ENCODE data around the gene CLEC3B. TPM values are rescaled to one million over a fixed set of nuclear protein-coding genes. Genes with fewer than 3 reads are reported as not detected.
A peak's percentile ranks its signal among the peaks of the same experiment; 100 is the strongest.
"Not testable (repeated sequence)": the region's sequence is repeated elsewhere in the genome, so short reads cannot be mapped to it uniquely, and the experiment has no call there.

CLEC3B gene
- total RNA-seq, 1 donor from 2014 or later: 0.75 TPM

DNA sequence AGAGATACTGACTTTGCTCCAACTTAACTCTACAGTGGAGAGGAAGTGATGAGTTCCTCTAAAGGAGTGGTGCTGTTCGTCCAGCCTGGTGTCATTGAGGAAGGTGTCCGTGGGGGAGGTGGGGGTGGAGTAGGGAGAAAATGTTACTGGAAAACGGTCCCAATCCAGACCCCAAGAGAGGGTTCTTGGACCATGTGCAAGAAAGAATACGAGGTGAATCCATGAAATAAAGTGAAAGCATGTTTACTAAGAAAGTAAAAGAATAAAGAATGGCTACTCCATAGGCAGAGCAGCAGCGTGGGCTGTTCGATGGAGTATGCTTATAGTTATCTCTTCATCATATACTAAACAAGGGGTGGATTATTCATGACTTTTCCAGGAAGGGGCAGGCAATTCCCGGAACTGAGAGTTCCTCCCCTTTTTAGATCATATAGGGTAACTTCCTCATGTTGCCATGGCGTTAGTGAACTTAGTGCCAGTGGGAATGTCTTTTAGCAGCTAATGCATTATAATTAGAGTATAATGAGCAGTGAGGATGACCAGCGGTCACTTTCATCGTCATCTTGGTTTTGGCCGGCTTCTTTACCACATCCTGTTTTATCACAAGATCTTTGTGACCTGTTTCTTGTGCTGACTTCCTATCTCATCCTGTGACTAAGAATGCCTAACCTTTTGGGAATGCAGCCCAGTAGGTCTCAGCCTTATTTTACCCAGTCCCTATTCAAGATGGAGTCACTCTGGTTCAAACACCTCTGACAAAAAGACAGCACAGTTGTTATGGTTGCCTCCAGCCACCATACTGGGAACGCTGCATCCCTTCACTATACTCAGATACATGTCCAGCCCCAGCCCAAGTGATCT is 38.6 kb downstream of the CLEC3B start:
- peak; percentile 42 for DNase-seq (ENCODE audit: low read depth)

DNA sequence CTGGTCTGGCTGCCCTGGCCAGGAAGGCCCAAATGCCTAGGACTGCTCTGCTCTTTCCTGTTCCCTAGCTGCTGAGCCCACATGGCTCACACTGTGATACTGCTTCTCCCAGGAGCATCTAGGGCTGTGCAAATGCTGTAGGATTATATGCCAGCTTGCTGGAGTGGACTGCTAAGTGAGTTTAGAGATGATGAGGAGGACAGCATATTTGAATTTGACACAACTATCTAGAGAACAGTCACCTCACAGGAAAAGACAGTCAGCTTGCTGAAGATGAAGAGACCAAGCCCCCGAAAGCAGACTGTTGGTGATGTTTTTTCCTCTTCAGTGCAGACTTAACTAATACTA is 39.2 kb downstream of the CLEC3B start:
- no peak for DNase-seq (ENCODE audit: low read depth)

DNA sequence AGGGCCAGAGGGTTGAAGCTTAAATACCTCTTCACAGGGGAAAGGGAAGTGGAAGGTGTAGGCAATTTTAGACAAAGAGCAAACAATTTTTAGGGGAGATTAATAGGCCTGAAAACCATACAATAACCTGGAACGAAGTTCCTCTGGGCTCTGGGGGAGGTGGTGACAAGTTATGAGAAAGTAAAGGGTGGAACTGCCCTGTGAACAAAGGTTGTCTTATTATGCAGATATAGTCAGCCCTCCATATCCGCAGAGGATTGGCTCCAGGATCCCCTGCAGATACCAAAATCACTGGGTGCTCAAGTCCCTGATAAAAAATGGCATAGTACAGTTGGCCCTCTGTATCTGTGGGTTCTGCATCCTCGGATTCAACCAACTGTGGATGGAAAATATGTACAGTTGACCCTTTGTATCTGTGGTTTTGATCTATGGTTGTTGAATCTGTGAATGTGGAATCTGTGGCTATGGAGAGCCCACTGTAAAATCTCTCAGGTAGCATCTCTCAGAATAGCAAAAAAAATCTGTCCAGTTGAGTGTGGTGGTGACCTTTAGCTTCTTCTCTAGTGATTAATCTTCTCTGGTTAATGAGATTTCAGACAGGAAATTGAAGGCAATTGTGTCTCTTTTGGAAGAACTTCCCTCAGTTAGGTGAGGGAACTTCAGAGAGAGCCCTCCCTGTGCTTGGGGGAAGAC is 40.2 kb downstream of the CLEC3B start:
- peak; percentile 32 for DNase-seq (ENCODE audit: low read depth)

DNA sequence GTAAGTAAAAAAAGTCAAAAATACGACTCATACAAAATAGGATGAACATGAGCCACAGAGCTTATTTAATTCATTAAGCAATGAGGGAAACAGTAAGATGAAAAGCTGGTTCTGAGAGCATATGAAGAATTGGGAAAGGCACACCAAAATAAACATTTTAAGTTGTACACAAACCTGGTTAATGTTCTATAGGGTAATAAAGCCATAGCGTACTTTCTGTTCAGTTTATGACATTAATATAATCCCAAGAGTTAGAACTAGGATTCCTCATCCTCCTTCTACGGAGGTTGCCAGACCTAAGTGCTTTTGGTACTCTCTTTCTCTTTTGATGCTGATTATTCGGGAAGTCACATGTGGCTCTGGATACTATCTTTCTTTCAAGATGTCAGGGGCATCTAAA is 41.4 kb downstream of the CLEC3B start:
- DNase-seq (ENCODE audit: low read depth): no peak

DNA sequence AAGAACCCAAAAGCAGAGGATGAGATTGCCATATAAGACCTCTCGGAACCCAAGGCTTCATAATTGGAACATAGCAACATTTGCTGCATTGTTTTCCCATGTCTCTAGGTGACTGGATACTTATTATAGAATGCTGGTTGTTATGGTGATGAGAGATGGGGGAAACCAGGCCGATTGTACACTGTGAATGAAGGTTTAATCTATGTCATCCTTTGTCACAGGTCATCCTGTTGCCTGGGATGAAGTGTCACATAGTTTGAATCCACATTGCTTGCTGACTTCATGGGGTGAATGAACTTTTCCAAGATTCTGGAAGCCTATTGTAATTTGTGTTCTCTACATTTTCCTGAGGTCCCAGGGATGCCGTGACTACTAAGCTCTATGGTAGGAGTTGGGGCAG is 41.8 kb downstream of the CLEC3B start:
- no peak for DNase-seq (ENCODE audit: low read depth)

DNA sequence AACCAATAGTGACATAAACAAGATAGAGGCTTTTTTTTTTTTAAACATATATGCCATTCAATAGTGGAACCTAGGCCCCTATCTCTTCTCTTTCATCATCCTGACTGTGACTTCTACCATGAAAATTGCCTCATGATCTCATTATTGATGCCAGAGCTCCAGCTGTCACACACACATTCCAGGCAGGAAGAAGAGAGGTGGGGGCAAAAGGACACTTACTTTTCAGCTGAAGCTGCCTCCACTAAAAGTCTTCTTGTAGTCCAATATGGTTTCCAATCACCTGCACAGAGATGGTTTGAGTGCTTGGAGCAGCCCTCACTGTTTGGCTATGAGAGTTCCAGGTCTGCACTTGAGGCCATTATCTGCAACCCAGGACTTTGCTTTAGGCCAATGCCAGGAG is 45.0 kb downstream of the CLEC3B start:
- DNase-seq (ENCODE audit: low read depth): no peak

DNA sequence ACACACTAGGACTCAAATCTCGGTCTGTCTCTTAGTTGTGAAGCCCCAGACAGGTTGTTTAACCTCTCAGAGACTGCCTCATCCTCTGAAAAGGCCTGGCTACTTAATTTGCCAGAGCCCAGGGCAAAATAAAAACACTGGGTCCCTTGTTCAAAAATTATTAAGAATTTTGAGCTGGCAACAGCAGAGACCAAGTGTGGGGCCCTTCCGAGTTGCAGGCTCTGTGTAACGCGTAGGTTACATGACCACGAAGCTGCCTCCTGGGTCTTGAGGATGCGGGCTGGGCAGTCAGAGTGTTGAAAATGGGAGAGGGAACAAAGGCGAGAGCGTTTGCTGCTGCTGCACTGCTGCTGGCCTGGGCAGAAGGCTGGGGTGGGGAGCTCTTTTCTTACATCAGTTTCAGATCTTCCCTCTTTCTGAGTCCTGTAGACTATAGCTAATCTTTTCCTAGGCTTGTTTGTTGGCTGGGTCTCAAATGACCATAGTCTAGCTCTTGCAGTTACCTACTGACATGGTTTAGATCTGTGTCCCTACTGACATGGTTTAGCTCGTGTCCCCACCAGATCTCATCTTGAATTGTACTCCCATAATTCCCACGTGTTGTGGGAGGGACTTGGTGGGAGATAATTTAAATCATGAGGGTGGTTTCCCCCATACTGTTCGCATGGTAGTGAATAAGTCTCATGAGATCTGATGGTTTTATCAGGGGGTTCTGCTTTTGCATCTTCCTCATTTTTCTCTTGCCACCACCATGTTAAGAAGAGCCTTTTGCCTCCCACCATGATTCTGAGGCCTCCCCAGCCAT is 49.9 kb downstream of the CLEC3B start:
- DNase-seq (ENCODE audit: low read depth): no peak

DNA sequence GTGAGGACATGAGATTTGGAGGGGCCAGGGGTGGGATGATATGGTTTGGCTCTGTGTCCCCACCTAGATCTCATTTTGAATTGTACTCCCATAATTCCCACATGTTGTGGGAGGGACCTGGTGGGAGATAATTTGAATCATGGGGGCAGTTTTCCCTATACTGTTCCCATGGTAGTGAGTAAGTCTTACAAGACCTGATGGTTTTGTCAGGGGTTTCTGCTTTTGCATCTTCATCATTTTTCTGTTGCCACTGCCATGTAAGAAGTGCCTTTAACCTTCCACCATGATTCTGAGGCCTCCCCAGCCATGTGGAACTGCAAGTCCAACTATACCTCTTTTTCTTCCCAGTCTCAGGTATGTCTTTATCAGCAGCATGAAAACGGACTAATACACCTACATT is 52.2 kb downstream of the CLEC3B start:
- not testable (repeated sequence) for DNase-seq (ENCODE audit: low read depth)

DNA sequence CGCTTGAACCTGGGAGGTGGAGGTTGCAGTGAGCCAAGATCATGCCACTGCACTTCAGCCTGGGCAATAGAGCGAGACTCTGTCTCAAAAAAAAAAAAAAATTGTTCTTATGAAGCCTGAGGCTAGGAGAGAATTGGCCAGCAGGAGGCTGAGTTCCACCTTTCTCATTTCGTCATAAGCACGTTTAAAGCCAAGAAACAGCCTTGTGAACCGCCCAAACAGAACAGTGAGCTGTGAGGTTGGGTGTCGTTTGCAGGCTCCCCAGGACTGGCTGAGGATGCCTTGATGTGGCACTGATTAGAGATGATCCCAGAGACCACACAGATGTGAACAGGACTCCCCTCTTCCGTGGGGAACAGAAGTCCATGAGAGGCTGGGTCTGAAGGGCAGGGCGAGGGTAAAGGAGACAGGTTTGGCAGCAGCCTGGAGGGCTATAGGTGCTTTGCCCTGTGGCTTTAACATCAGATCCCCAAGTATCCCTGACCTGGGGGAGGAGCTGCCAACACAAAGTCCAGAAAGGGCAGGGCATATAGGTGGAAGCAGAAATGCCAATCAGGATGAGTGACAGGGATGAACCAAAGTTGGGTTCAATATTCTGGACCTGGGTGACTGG is 52.9 kb downstream of the CLEC3B start:
- no peak for DNase-seq (ENCODE audit: low read depth)

DNA sequence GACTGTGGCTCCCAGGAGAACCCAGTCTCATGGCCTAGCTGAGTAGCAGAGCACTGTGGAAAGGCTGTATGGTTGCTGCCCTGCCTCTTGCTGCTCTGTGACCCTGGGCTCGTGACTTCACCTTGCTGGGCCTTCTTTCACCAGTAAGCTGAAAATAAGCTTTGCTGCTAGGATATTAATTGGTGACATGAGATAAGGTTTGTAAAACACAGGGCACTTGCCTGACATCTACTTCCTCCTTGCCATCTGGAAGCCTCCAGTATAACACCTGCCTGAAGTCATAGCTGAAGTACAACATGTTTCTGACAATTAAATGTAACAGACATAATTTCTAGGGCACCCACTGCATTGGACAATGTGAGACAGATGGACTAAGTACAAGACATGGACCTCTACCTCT is 53.6 kb downstream of the CLEC3B start:
- DNase-seq (ENCODE audit: low read depth): no peak

DNA sequence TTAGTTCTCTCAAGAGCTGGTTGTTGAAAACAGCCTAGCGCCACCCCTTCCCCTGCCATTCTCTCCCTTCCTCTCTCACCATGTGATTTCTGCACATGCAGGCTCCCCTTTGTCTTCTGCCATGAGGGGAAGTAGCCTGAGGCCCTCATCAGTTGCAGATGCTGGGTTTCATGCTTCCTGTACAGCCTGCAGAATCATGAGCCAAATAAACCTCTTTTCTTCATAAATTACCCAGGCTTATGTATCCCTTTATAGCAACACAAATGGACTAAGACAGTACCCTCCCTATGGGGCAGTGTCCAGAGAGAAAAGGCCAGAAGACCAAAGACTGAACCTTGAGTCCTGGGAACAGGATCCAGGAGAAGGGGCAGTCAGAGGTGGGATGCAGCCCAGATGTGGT is 54.7 kb downstream of the CLEC3B start:
- no peak for DNase-seq (ENCODE audit: low read depth)

DNA sequence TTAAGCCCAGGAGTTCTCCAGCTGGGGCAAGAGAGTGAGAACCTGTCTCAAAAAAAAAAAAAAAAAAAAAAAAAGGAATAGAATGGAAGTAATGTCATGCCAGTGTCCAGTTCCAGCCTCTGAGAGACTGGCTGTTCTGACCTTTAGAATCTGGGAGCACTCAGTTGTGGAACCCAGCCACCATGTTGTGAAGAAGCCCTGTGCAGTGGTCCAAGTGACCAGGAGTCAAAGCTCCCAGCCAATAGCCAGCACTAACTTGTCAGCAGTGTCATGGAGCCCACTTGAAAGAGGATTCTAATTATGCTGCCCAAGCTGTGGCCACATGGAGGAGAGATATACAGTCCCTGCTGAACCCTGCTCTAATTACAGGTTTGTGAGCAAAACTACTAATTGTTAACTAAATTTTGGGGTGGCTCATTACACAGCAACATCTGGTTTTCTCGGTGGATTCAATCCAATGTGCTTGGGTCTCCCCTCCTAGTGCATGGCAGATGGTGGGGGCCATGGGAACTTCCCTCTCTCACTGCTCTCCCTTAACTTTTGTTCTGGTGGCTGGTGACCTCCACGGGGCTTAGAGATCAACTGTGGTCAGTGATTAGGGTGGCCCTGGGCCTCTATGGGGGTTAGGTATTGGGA is 55.5 kb downstream of the CLEC3B start:
- no peak for DNase-seq (ENCODE audit: low read depth)

DNA sequence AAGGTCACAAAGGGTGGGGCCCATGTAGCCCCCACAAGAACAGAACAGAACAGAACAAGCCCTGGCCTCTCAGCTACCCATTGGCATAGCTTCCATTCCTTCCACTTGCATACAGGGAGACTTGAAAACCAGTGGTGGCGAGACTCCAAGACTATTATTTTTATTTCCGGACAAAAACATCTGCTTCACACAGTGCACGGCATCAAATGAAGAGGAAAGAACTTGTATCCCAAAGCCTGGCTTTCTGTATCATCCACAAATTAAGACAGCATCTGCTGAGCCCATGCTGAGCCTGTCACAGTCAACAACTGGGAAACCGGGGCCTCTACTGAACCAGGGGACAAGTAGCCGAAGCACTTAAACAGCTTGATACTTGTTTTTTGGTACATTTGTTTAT is 56.0 kb downstream of the CLEC3B start:
- DNase-seq (ENCODE audit: low read depth): no peak

DNA sequence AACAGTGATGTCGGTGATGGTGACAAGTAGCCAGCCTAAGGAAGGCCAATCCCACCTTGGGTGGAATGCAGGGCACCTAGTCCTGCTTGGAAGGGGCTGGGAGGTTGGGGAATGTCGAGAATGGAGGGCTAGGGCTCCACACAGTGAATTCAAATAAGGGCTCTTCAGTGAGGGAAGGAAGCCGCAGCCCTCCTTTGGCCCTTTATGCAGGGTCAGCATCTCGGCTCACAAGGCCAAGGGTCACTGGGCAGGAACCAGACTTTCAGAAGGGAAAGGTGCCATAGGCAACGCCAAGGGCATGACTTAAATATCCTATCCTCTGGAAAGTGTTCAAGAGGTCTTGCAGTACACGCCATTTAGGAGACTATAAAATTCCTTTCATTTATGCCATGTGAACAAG is 56.9 kb downstream of the CLEC3B start:
- no peak for DNase-seq (ENCODE audit: low read depth)

DNA sequence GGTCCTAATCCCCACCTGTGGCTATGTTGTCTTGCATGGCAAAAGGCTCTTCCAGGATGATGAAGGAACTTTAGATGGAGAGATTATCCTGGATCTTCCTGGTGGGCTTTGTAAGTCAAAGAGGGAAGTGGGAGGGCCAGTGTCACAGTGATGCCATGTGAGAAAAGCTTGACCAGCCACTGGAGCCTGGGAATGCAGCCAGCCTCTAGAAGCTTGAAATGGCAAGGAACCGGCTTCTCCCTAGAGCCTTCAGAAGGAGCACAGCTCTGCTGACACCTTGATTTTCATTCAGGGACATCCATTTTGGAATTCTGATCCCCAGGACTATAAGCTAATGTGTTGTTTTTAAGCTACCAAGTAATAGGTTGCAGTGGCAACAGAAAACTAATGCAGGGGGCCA is 58.3 kb downstream of the CLEC3B start:
- no peak for DNase-seq (ENCODE audit: low read depth)

DNA sequence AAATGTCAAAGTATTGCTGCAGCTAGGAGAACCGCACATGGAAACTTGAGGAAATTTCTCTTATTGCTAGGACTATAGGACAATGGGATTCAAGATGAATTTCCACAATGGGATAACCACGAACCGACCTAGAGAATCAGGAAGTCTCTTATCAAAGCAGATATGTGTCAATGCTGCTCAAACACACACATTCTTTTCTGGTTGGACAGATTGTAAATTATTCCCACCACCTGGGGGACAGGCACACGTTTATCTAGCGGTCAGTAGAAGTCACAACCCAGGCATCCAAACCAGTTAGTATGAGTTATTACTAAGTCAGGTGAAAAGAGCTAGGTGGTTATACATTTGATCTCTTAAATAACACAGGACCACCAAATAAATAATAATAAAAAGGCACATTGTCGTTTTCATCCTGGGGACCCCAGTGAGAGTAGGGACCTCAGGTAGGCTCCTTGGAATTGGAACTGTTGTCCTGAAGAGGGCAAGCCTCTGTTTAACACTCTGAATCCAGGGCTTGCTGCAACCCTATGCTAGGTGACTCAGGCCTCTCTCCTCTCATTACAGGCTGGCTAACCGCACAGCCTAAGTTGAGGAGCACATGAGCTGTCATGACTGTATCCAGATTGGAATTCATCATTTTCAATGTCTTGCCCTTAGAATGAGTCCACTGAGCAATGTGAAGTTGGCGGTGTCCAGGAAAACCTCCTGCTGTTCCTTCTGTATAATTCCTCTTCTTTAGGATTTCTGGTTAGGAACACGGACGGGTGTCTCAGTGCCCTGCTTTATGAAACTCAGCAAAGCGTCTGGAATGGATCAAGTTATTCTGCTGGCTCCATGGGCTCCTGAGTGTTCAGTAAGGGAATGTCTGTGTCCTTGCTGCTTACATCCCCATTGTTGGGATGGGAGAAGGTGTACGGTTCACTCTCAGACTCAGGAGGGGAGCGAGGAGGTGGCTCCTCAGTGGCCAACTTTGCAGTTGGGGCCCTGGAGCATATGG is 59.0 kb downstream of the CLEC3B start:
- DNase-seq (ENCODE audit: low read depth): peak; percentile 84

Measured in myocyte (in vitro differentiated cells).